ENCODE results near the gene ST8SIA5.

The ST8SIA5 gene

DNA sequence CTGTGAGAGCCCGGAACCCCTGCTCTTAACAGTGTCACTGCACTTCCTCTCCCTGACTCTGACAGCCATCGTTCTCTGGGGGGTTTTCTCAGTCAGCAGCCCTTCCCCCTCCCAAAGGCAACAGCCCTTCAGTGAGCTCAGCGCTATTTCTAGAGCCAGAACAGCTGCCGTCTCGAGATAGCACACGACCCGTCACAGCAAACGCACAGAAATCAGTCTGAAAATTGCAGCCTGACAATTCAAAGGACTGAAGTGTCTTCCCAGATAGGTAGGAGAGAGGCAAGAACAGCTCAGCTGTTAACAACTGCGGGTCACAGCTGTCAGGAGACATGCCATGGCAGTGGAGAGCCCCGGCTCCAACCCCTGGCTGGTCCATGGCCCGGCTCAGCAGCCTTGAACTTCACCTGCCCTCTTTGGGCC is 45.4 kb downstream of the ST8SIA5 start:
- DNase-seq (ENCODE audit: low read depth in 2 of 2), result no peak

DNA sequence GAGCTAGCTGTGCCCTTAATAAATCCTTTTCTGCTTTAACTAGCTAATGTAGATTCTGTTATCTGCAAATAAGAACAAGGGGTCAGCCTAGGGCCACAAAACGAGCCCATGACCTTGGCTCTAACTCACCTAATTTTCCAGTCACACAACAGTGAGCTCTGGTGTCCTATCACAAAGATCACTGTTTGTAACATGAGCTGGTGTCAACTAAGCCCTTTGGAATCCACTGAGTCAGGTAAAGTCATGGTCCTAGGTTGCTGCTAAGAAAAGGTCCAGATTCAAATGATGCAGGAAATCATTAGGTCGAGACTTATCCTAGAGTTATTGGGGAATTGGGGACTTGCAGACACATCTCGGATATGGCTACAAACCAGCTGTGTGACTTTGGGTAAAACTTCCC is 49.9 kb downstream of the ST8SIA5 start:
- DNase-seq (ENCODE audit: low read depth in 2 of 2), result no peak

DNA sequence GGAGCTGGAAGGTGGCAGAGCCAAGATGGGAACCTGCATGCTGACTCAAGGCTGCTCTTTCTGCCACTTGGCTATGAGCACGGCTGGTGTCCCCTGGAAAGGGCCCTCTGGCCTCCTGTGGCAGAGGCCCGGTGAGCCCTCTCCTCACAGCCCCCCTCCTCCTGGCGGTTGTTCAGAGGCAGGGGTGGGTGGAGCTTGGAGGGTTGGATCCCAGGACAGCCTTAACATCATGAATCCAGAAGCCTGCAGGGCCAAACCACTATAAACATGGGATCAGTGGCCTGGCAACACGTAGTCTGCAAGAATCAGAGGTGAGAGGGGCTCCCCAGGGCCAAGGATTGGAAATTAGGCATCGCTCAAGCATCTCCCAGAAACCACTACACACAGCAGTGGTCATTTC is 51.3 kb downstream of the ST8SIA5 start:
- no peak for DNase-seq (ENCODE audit: low read depth in 2 of 2)

DNA sequence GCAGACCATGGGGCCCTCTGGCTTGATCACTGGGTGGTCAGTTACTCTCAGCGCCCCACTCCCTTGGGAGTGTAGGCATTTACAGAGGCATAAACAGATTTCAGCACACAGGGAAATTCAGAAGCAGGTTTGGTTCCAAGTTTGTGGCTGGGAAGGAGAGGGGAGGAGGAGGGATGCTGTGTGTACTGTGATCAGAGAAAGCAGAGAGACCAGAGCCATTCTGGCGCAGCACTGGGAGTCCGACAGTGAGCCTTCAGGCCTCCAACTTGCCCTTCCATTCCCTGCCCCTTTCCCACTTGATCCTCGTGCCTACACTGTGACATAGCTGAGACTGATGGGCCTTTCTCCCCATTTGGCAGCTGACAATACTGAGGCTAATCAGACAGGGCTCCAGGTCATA is 52.0 kb downstream of the ST8SIA5 start:
- no peak for DNase-seq (ENCODE audit: low read depth in 2 of 2)

DNA sequence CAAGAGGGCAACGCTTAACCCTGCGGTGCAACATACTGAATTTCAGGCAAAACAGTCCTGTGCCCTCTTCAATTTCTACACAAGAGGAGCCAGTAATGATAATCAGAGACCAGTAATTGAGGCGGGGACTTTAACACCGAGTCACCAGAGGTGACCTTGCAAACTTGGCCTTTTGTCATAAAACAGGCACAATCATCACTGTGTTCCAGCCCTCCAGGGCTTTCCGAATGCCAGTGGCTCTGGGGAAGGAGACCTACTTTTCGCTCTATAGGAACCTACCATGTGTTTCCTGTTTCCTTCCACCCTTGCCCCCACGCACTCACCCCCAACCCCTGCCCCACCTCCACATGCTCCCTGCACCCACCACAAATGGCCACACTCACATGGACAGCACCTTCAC is 52.7 kb downstream of the ST8SIA5 start:
- no peak for DNase-seq (ENCODE audit: low read depth in 2 of 2)

DNA sequence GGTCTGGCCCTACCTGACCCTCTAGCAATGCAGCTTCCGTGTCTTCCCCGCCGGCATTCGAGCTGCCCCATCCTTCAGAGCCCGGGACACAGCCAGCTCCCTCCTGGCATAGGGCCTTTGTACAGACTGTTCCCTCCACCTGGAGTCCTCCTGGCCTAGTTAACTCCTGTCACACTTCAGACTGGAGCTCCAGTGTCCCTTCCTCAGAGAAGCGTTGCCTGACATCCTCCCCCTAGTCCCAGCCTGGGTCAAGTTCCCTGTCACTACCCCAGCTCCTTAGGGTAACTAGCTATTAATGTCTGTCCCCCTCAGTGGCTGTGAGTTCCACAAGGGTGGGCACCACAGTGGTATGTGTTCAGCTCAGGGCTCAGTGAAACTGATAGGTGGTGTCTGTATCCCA is 54.4 kb downstream of the ST8SIA5 start:
- no peak for DNase-seq (ENCODE audit: low read depth in 2 of 2)

DNA sequence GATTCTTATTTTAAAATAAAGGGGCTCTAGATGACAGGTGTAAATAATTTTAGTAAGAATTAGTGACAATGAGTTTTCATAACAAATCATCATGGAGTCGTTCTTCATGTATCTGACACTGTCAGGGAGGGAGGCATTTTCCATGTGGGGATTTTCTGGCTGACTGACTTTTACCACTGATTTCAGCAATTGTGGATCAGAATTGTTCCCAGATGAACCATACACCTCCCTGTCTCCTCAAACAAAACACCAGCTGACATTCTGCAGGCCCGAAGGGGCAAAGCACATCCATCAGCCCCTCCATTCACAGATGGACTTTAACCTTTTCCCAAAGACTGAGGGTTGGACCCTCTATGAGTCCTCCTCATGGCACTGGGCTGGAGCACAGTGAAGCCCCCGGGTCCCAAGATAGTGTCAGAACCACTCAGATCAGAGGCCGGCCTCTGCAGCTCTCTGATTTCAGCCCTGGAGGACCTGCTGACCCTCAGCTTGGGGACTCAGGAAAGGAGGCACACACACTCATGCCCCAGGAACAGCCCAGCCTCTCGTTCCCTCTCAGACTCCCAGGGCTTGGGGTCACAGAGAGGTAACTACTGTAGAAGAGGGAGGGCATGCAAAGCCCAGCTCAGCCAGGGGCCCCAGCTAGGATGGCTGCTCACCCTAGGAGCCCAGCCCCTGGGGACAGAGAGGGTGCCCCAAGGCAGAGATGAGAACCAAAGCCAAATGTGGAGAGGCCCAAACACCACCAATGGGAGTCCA is 56.6 kb downstream of the ST8SIA5 start:
- DNase-seq (ENCODE audit: low read depth in 2 of 2), result no peak

DNA sequence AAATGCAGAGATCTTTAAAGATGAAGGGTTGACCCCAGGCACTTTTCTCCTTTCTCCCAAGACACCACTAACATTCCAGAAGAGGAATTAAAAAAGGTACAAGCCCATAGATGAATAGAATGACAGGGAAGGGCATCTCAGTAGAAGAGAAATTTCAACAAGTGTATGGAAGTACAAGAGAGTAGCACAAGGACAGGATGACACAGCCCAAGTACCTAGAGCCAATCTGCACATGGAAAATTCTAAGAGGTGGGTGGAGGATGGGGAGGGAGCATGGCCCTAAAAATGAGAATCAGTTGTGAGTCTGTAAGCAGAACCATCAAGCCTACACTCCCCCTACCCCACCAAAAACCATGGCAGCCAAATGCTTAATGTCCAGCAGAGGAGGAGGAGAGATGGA is 60.2 kb downstream of the ST8SIA5 start:
- DNase-seq (ENCODE audit: low read depth in 2 of 2), result no peak

DNA sequence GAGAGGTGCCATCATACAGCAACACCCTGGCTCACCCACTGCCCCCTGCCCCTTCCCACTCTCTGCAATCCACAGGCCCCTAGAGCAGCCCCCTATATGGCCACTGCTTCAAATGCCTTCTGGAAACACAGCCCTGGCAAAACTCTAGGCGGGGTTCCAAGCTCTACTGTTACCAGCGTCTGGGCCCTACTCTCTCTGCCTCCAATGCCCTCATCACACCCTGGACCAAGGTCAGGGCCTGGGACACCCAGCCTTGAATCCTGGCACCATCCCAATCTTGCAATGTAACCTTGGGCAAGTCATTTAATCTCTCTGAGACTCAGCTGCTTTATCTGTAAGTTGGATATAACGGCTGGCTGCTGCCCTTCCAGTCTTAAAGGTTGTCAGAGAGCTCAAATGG is 60.6 kb downstream of the ST8SIA5 start:
- no peak for DNase-seq (ENCODE audit: low read depth in 2 of 2)

DNA sequence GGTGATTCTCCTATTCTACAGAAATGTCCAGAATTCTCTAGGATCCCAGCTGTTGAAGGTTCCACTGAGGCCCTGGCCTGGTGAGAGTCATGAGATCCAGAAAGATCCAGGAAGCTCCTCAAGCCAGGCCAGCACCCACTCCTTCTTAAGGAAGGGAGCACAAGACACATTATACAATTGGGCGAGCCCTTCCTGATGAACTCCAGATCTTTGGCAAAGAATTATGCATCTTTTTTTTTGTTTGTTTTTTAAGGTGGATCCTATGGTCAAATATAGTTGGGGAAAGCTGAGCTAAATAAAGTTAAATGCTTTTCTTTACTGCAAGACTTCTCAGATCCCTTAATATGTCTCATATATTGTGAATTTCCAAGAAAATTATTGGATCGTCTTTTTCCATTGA is 62.9 kb downstream of the ST8SIA5 start:
- DNase-seq (ENCODE audit: low read depth in 2 of 2), result no peak

DNA sequence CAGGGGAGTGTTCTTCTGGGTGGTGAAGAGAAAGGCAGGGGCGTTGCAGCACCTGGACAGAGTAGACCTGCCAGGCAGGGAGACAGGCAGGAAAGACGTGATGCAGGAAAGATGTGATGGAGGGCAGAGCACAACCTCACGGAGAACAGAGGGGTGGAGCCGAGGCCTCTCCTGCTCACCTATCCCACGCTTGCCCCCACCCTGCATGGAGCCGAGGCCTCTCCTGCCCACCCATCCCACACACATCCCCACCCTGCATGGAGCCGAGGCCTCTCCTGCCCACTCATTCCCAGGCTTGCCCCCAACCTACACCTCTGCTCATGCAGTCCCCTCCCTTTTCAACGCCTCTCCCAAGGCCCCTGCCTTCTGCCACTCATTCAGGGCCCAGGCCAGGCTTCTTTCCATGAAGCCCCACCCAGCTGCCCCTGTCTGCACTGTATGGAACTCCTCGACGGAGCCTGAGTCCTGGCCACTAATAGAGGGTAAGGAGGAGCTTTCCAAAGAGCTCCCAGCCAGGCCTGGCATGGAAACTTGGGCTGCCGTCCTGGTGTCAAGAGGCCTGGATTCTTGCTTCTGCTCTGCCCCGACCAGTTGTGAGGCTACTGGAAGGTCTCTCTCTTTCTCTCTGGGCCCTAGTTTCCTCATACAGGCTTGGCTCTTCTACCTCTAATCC is 67.9 kb downstream of the ST8SIA5 start:
- no peak for DNase-seq (ENCODE audit: low read depth in 2 of 2)

DNA sequence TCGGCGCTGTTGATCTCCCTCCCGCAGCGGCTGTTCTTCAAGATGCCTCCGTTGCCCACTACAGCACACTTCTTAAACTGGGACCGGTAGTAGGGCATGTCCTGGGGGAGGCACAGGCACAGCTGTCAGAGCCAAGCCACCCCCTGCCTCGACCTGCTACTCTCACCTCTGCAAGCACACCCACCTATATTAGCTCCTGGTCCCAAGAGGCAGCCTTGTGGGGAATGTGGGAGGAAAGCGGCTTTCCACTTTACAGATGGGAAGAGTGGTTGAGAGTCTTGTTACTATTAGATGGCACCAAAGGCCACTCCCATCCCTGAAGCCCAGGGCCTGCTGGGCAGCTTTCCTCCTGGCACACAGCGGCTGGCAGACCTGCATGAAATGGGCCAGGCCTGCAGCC is 70.7 kb downstream of the ST8SIA5 start:
- DNase-seq (ENCODE audit: low read depth in 2 of 2), result no peak

DNA sequence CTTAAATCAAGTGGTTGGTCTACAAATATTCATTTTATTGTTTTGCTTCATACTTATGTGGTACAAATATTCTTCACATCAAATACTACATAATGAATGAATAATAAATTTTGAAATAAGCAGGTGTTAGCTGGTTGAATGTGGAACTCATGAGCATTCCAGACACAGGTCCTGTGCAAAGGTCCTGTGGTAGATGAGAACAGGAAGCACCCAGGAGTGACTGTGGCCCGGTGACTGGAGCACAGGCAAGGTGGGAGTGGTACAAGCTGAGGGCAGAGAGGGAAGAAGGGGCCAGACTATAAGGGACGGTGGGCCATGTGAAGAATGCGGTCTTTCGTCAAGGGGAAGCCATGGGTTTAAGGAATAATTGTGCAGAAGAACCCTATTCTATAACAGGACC is 73.6 kb downstream of the ST8SIA5 start:
- no peak for DNase-seq (ENCODE audit: low read depth in 2 of 2)

DNA sequence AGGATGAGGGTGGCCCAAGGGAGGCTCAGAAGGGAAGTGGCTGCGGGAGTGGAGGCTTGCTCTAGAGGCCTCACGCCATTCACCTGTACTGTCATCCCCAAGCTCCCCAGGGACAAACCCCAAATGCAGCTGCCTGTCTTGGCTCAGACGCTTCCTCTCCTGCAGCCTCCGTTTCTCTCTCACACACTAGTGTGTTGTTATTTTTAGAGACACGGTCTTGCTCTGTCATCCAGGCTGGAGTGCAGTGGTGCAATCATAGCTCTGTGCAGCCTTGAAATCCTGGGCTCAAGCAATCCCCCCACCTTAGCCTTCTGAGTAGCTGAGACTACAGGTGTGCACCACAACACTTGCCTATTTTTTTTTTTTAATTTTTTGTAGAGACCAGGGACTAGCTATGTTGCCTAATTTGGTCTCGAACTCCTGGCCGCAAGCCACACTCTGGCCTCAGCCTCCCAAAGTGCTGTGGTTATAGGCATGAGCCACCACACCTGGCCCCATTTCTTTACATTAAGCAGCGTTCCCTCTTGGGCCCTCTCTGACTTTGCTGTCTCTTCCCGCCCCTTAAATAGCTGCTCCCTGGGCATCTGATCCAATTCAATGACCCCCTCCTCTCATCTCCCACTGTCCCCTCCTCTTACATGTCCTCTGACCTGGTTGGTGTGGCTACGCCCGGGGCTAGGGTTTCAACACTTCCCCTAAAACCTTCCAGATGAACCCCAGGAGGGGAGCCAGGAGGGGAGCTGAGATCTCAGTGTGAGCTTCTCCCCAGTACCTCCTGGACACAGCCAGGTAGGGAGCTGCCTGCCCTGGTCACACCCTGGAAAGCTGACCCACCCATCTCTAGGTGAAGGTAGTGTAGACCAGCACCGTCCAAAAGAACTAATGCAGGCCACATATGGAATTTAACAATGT is 75.8 kb downstream of the ST8SIA5 start:
- no peak for DNase-seq (ENCODE audit: low read depth in 2 of 2)

DNA sequence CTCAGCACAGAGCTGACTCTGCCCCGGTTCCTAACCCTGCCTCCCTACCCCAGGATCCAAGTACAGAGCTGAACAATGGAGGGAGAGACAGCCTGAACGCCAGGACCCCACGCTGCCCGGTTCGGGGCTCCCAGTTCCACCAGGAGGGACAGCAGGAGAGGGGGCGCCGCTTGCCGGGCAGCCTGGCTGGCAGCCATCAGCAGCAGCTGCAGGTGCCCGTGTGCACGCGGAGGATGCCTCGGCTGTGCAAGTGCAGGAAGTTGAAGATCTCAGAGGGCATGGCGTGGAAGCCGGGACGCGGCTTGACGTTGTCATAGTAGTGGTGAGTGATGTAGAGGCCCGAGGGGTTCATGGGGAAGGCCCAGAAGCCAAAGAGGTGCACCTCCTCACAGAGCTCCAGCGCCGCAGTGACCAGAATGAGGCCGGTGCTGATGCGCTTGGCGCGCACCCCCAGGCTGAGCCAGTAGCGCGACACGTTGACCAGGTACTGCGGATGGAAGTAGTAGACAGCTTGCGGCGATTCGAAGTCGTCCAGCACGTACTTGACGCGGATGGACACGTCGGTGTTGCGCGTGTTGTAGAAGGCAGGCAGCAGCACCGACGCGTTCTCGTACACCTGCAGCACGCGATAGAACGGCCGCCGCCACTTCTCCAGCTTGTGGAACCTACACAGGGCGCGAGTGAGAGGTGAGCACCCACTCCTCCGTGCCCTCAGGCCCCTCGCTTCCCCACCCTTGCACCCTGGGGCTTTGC is 76.8 kb downstream of the ST8SIA5 start:
- no peak for DNase-seq (ENCODE audit: low read depth in 2 of 2)

DNA sequence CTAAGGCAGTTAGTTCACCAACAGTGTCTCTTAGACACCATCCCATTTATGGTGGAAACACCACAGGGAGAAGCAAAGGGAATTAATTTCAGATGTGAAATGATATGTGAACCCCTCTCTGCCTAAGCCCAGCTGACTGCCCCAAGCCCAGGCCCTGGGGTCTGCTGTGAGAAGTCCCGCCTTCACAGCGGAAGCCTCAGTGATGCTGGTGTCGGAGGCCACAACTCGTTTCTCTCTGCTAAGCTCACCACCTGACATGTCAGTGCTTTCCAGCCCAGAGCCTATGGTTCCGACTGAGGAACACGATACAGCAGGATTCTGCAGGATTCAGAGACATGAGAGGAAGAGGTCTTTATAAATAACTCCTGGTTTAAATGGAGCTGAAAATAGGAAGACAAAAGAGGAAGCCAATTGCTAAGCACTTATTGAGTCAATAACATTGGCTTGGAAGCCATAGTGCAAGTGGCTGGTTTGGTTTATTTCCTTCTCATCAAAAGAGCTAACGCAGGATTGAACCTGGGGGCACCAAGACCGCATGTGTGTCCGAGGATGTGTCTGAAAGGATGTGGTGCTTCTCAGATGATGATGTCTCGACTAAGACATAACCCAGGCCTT is 78.0 kb downstream of the ST8SIA5 start:
- no peak for DNase-seq (ENCODE audit: low read depth in 2 of 2)

DNA sequence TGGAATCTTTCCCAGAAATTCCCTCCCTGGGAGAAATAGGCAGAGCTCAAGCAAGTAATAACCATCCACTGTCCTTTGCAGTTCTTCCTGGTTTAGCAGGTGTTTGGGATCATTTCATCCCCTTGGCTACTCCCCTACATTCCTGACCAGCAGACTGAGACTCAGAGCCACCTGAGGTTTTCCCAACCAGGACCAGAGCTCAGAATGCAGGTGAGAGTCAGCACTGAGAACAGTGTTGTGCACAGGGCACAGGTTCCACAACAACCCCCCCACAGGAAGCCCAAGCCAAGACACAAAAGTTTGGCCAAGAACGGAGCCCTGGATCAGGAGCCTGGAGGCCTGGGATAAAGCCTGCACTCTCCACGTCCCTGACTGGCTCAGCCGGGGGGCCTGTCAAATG is 78.8 kb downstream of the ST8SIA5 start:
- no peak for DNase-seq (ENCODE audit: low read depth in 2 of 2)

DNA sequence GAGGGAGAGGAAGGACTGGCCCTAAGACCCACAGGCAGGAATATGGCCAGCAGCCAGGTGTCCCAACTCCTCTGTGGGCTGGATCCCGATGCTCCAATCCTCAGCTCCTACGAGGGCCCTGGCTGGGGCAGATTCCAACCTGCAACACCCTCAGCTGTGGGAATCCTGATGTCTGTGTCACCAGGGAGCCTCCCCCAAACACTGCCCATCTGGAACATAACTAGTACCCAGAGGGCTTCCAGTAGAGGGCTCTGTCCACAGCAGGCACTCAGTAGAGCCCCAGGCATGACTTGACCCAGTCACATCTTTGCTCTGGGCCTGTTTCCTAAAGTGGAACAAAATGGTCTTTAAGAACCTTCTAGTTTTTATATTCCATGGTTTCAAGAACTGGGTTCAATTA is 79.2 kb downstream of the ST8SIA5 start:
- DNase-seq (ENCODE audit: low read depth in 2 of 2), result no peak

DNA sequence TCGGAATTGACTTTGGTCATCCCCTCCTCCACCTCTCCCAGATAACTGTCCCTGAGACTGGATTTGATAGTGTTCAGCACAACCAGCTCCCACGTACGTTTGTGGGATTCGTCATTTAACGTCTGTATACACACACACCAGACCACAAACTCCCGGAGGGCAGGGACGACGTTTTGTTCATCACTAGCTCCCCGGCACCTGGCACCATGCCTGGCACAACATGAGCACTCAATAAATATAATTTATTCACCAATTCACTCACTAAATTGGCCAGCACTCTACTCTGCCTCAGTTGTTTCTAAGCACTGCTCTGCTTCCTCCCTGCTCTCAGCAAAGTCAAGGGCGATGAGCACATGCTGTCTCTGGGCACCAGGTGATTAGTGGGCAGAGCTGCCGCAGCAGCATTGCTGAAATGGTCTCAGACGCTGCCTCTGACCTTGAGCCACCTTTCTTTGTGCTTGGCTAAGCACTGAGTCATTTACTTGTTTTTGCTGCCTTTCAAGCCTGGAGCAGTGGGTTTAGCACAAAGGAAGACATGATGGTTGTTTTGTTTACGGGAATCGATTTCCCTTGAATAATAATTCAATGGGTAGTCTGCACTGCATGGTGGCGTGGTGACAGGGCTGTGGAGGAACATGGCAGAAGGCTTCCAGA is 80.5 kb downstream of the ST8SIA5 start:
- DNase-seq (ENCODE audit: low read depth in 2 of 2), result no peak

DNA sequence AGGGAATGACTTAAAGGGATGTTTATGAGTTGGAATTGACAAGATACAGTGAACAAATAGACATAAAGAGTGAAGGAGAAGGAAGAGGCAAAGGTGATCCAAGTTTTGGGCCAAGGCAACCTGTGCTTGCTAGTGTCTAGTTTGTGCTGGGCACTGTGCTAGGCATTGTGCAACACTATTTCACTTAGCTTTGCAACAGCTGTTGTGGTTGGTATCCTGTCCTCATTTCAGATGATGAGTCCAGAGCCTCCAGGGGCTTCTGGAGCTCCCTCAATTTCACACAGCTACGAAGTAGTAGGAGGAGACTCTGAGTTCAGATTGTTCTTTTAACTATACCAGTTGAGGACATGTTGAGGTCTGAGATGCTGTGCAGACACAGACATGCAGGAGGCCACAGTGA is 81.7 kb downstream of the ST8SIA5 start:
- DNase-seq (ENCODE audit: low read depth in 2 of 2), result no peak

All from fibroblast of skin of left biceps (primary cell).